GM12878 (cell line): Measurements from ENCODE around the gene BMI1. TPM values are rescaled to one million over a fixed set of nuclear protein-coding genes. Genes with fewer than 3 reads are reported as not detected.
A peak's percentile ranks its signal among the peaks of the same experiment; 100 is the strongest.

Experiments used
- CHD2 ChIP-seq: IDR thresholded peaks from 2 replicates; pipeline ENCODE4 v1.6.1; 2011; ENCODE audit warnings: low read depth, low read length, improper control_type of control experiment, borderline replicate concordance
- HCFC1 ChIP-seq: fragments of 150-350 bp; IDR thresholded peaks from 2 replicates; pipeline ENCODE4 v1.6.1; 2014; ENCODE audit warnings: low read length
- HDGF ChIP-seq: fragments of 450-650 bp; IDR thresholded peaks from 2 replicates; pipeline ENCODE4 v1.6.1; 2016; ENCODE audit warnings: antibody characterized with exemption
- IKZF2 ChIP-seq, 2 experiments: fragments of 450-650 bp; IDR thresholded peaks; 2 replicates each; pipeline ENCODE4 v1.6.1; 2017; ENCODE audit warnings: mild to moderate bottlenecking in 2 of 2, moderate library complexity in 2 of 2
- MEF2B ChIP-seq: fragments of 450-650 bp; IDR thresholded peaks from 2 replicates; pipeline ENCODE4 v1.6.1; 2018; ENCODE audit warnings: mild to moderate bottlenecking, moderate library complexity; ENCODE audit not compliant: partially characterized antibody, poor library complexity, severe bottlenecking
- POLR2A ChIP-seq: IDR thresholded peaks from 2 replicates; pipeline ENCODE4 v1.6.1; 2011; ENCODE audit warnings: low read depth, mild to moderate bottlenecking, low read length
- REST ChIP-seq: IDR thresholded peaks from 2 replicates; pipeline ENCODE4 v1.6.1; 2012; ENCODE audit warnings: mild to moderate bottlenecking, low read depth, low read length
- SMARCA5 ChIP-seq: fragments of 450-650 bp; IDR thresholded peaks from 2 replicates; pipeline ENCODE4 v1.6.1; 2017; ENCODE audit warnings: mild to moderate bottlenecking
- ZBTB4 ChIP-seq: fragments of 450-650 bp; formaldehyde crosslinking; IDR thresholded peaks from 2 replicates; pipeline ENCODE4 v1.4.0; 2022; ENCODE audit warnings: mild to moderate bottlenecking, moderate library complexity
- polyA plus RNA-seq, 11 experiments: library from polyadenylated mRNA; depleted of rRNA in 4 of 11; unstranded in 6 of 11; stranded (reverse) in 5 of 11; fragments of >200 nt; fragmentation: Nextera tagmentation in 4 of 11; fragmentation: Illumina TruSeq in 1 of 11; extraction: Ambion mirVana in 4 of 11; extraction: Trizol in 1 of 11; gene quantifications; 1 replicate in 1 of 11; 2 replicates in 10 of 11; pipeline versions ENCODE4 v1.2.1 to v1.2.3, GENCODE V29; 2011 to 2016; ENCODE audit warnings: inconsistent platforms in 2 of 11, missing spikeins in 2 of 11, low read depth in 1 of 11
- total RNA-seq, 4 experiments: library from RNA; depleted of rRNA in 3 of 4; stranded (reverse); fragments of >200 nt in 3 of 4; fragmentation: Illumina TruSeq in 1 of 4; extraction: Trizol in 1 of 4; gene quantifications; 2 replicates each; pipeline versions ENCODE4 v1.2.1 to v1.2.3, GENCODE V29; 2013 to 2021
- TF ChIP-seq, protein P1 (sequence below): fragments of 450-650 bp; IDR thresholded peaks from 2 replicates; pipeline ENCODE4 v1.6.1; 2018; ENCODE audit warnings: borderline replicate concordance, mild to moderate bottlenecking; ENCODE audit not compliant: partially characterized antibody
- TF ChIP-seq, protein P2 (sequence below): IDR thresholded peaks from 2 replicates; pipeline ENCODE4 v1.6.1; 2012; ENCODE audit warnings: improper control_type of control experiment, low read depth, low read length; ENCODE audit not compliant: insufficient replicate concordance
- TF ChIP-seq, protein P3 (sequence below): fragments of 150-350 bp; IDR thresholded peaks from 2 replicates; pipeline ENCODE4 v1.6.1; 2016; ENCODE audit warnings: low read depth, low read length

Gene BMI1
- total and polyA plus RNA-seq, 10 of the 15 experiments (the other 5 are each of a cell fraction or from before 2014, with no cell fraction given) = 8.0 to 49.7 (median 25.8) TPM

GRCh38 chr10:22308390-22308789 is 12.5 kb upstream of the BMI1 start (continued):
- TF ChIP-seq ZBTB4 (CRISPR knock-in tag) (no peak), SMARCA5 (no peak), POLR2A (no peak), CHD2 (no peak), IKZF2 (IDR thresholded peaks at IDR 0.05) (peak; percentile 12 to 60; a peak in 2 of 4 replicates), HDGF (no peak), MEF2B (peak; percentile 26), HCFC1 (no peak), REST (no peak; the same call in 1 of the 2 replicates)
- TF ChIP-seq, protein P1, sequence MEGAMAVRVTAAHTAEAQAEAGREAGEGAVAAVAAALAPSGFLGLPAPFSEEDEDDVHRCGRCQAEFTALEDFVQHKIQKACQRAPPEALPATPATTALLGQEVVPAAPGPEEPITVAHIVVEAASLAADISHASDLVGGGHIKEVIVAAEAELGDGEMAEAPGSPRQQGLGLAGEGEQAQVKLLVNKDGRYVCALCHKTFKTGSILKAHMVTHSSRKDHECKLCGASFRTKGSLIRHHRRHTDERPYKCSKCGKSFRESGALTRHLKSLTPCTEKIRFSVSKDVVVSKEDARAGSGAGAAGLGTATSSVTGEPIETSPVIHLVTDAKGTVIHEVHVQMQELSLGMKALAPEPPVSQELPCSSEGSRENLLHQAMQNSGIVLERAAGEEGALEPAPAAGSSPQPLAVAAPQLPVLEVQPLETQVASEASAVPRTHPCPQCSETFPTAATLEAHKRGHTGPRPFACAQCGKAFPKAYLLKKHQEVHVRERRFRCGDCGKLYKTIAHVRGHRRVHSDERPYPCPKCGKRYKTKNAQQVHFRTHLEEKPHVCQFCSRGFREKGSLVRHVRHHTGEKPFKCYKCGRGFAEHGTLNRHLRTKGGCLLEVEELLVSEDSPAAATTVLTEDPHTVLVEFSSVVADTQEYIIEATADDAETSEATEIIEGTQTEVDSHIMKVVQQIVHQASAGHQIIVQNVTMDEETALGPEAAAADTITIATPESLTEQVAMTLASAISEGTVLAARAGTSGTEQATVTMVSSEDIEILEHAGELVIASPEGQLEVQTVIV = no peak
- TF ChIP-seq, protein P2, sequence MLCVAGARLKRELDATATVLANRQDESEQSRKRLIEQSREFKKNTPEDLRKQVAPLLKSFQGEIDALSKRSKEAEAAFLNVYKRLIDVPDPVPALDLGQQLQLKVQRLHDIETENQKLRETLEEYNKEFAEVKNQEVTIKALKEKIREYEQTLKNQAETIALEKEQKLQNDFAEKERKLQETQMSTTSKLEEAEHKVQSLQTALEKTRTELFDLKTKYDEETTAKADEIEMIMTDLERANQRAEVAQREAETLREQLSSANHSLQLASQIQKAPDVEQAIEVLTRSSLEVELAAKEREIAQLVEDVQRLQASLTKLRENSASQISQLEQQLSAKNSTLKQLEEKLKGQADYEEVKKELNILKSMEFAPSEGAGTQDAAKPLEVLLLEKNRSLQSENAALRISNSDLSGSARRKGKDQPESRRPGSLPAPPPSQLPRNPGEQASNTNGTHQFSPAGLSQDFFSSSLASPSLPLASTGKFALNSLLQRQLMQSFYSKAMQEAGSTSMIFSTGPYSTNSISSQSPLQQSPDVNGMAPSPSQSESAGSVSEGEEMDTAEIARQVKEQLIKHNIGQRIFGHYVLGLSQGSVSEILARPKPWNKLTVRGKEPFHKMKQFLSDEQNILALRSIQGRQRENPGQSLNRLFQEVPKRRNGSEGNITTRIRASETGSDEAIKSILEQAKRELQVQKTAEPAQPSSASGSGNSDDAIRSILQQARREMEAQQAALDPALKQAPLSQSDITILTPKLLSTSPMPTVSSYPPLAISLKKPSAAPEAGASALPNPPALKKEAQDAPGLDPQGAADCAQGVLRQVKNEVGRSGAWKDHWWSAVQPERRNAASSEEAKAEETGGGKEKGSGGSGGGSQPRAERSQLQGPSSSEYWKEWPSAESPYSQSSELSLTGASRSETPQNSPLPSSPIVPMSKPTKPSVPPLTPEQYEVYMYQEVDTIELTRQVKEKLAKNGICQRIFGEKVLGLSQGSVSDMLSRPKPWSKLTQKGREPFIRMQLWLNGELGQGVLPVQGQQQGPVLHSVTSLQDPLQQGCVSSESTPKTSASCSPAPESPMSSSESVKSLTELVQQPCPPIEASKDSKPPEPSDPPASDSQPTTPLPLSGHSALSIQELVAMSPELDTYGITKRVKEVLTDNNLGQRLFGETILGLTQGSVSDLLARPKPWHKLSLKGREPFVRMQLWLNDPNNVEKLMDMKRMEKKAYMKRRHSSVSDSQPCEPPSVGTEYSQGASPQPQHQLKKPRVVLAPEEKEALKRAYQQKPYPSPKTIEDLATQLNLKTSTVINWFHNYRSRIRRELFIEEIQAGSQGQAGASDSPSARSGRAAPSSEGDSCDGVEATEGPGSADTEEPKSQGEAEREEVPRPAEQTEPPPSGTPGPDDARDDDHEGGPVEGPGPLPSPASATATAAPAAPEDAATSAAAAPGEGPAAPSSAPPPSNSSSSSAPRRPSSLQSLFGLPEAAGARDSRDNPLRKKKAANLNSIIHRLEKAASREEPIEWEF = peak; percentile 61
- TF ChIP-seq, protein P3, sequence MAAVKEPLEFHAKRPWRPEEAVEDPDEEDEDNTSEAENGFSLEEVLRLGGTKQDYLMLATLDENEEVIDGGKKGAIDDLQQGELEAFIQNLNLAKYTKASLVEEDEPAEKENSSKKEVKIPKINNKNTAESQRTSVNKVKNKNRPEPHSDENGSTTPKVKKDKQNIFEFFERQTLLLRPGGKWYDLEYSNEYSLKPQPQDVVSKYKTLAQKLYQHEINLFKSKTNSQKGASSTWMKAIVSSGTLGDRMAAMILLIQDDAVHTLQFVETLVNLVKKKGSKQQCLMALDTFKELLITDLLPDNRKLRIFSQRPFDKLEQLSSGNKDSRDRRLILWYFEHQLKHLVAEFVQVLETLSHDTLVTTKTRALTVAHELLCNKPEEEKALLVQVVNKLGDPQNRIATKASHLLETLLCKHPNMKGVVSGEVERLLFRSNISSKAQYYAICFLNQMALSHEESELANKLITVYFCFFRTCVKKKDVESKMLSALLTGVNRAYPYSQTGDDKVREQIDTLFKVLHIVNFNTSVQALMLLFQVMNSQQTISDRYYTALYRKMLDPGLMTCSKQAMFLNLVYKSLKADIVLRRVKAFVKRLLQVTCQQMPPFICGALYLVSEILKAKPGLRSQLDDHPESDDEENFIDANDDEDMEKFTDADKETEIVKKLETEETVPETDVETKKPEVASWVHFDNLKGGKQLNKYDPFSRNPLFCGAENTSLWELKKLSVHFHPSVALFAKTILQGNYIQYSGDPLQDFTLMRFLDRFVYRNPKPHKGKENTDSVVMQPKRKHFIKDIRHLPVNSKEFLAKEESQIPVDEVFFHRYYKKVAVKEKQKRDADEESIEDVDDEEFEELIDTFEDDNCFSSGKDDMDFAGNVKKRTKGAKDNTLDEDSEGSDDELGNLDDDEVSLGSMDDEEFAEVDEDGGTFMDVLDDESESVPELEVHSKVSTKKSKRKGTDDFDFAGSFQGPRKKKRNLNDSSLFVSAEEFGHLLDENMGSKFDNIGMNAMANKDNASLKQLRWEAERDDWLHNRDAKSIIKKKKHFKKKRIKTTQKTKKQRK = no peak
